Sigmoid colon (tissue), 3 donors: ENCODE data around the gene ZNF766.

Experiments used
- CTCF ChIP-seq, 4 experiments: fragments of 450-650 bp in 3 of 4; fragments of 200-600 bp in 1 of 4; IDR thresholded peaks; one replicate each; pipeline ENCODE4 v1.5.1; 2016 to 2019; ENCODE audit warnings: antibody characterized with exemption in 4 of 4, mild to moderate bottlenecking in 3 of 4, moderate library complexity in 2 of 4
- POLR2A ChIP-seq, 2 donors: fragments of 450-650 bp; IDR thresholded peaks; one replicate each; pipeline ENCODE4 v1.6.1; 2016; ENCODE audit warnings: antibody characterized with exemption in 2 of 2, mild to moderate bottlenecking in 2 of 2, moderate library complexity in 2 of 2

- no peak for TF ChIP-seq CTCF (IDR thresholded peaks at IDR 0.05)
- TF ChIP-seq POLR2A (IDR thresholded peaks at IDR 0.05) = no peak
These were observed 66.4 kb downstream of the ZNF766 start for GRCh38 chr19:52335768-52336116.
